ENCODE measurements around the gene CD7.

DNA sequence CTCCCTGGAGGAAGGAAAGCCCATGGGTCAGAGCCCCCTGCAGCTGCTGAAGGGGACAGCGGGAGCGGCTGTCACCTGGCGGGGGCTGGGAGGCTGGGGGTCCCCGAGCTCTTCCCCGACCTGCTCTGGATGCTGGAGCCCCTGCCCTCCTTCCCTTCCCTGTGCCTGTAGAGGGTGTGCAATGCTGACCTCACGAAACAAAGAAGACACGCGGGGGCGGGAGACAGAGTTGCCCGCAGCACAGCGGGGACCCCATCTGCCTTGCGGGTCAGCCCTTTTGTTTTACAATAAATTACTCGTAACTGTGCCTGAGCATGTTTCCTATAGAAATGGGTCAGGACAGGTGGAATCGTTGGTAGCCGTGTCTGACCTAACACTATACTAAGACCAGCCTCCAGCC, 9.9 kb upstream of the CD7 start:
- TF ChIP-seq, protein P1, sequence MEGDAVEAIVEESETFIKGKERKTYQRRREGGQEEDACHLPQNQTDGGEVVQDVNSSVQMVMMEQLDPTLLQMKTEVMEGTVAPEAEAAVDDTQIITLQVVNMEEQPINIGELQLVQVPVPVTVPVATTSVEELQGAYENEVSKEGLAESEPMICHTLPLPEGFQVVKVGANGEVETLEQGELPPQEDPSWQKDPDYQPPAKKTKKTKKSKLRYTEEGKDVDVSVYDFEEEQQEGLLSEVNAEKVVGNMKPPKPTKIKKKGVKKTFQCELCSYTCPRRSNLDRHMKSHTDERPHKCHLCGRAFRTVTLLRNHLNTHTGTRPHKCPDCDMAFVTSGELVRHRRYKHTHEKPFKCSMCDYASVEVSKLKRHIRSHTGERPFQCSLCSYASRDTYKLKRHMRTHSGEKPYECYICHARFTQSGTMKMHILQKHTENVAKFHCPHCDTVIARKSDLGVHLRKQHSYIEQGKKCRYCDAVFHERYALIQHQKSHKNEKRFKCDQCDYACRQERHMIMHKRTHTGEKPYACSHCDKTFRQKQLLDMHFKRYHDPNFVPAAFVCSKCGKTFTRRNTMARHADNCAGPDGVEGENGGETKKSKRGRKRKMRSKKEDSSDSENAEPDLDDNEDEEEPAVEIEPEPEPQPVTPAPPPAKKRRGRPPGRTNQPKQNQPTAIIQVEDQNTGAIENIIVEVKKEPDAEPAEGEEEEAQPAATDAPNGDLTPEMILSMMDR (IDR thresholded peaks at IDR 0.05): no peak
- TF ChIP-seq POLR2A (IDR thresholded peaks at IDR 0.05): no peak
